WTC11 (cell line): ENCODE results near the gene LAMC2.

ENCODE experiments used
- ATF1 ChIP-seq: sonication (generic); formaldehyde crosslinking; IDR thresholded peaks from 2 replicates; pipeline ENCODE4 v1.8.1; 2023; ENCODE audit warnings: mild to moderate bottlenecking, moderate library complexity, missing genetic modification reagents
- CREB1 ChIP-seq: sonication (generic); formaldehyde crosslinking; IDR thresholded peaks from 2 replicates; pipeline ENCODE4 v1.8.0; 2023; ENCODE audit warnings: mild to moderate bottlenecking, missing genetic modification reagents
- CREM ChIP-seq: sonication (generic); formaldehyde crosslinking; IDR thresholded peaks from 2 replicates; pipeline ENCODE4 v1.8.1; 2022; ENCODE audit warnings: mild to moderate bottlenecking, missing genetic modification reagents, moderate library complexity
- ELF4 ChIP-seq: sonication (generic); formaldehyde crosslinking; IDR thresholded peaks from 2 replicates; pipeline ENCODE4 v1.8.1; 2022; ENCODE audit warnings: low read depth, mild to moderate bottlenecking, moderate library complexity, missing genetic modification reagents
- NFATC4 ChIP-seq: fragments of 250-450 bp; sonication (Bioruptor Pico); IDR thresholded peaks from 2 replicates; pipeline ENCODE4 v1.9.0; 2021; ENCODE audit warnings: mild to moderate bottlenecking
- NR3C1 ChIP-seq: sonication (generic); formaldehyde crosslinking; conservative IDR thresholded peaks from 2 replicates; pipeline ENCODE4 v1.8.1; 2023; ENCODE audit warnings: low read depth, mild to moderate bottlenecking, missing genetic modification reagents
- TEAD4 ChIP-seq: sonication (generic); formaldehyde crosslinking; IDR thresholded peaks from 2 replicates; pipeline ENCODE4 v1.8.0; 2022; ENCODE audit warnings: mild to moderate bottlenecking, missing genetic modification reagents
- ZBTB21 ChIP-seq: sonication (generic); formaldehyde crosslinking; IDR thresholded peaks from 2 replicates; pipeline ENCODE4 v1.8.1; 2023; ENCODE audit warnings: mild to moderate bottlenecking, missing genetic modification reagents, borderline replicate concordance
- ZNF232 ChIP-seq: sonication (generic); formaldehyde crosslinking; IDR thresholded peaks from 2 replicates; pipeline ENCODE4 v1.8.0; 2022; ENCODE audit warnings: mild to moderate bottlenecking, missing genetic modification reagents
- TF ChIP-seq, protein P1 (sequence below): fragments of 250-450 bp; sonication (Bioruptor Pico); IDR thresholded peaks from 2 replicates; pipeline ENCODE4 v1.9.0; 2021; ENCODE audit warnings: mild to moderate bottlenecking
- TF ChIP-seq, protein P2 (sequence below): fragments of 200-600 bp; IDR thresholded peaks from 2 replicates; pipeline ENCODE4 v1.8.0; 2022; ENCODE audit warnings: antibody characterized with exemption
- TF ChIP-seq, protein P3 (sequence below): sonication (generic); formaldehyde crosslinking; IDR thresholded peaks from 2 replicates; pipeline ENCODE4 v1.8.1; 2023; ENCODE audit warnings: mild to moderate bottlenecking, missing genetic modification reagents, moderate library complexity
- TF ChIP-seq, protein P4 (sequence below): sonication (generic); formaldehyde crosslinking; conservative IDR thresholded peaks from 2 replicates; pipeline ENCODE4 v1.8.1; 2023; ENCODE audit warnings: mild to moderate bottlenecking, low read depth, missing genetic modification reagents, moderate library complexity
- TF ChIP-seq, protein P5 (sequence below): sonication (generic); formaldehyde crosslinking; conservative IDR thresholded peaks from 2 replicates; pipeline ENCODE4 v1.8.1; 2022; ENCODE audit warnings: mild to moderate bottlenecking, missing genetic modification reagents

DNA sequence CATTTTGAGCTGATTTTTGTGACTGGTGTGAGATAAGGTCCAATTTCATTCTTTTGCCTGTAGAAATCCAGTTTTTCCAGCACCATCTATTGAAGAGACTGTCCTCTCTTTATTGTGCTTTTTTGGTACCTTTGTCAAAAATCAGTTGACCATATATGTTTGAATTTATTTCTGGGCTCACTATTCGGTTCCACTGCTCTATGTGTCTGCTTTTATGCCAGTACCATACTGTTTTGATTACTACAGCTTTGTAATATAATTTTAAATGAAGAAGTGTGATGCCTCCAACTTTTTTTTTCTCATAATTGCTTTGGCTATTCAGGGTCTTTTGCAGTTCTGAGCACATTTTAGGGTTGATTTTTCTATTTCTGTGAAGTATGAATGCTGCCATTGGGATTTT lies 69.0 kb downstream of the LAMC2 start:
- TF ChIP-seq NR3C1 (CRISPR knock-in tag) (no peak), ZBTB21 (no peak), NFATC4 (CRISPR knock-in tag) (no peak), ELF4 (CRISPR knock-in tag) (no peak), ATF1 (CRISPR knock-in tag) (no peak), ZNF232 (no peak), TEAD4 (CRISPR knock-in tag) (no peak), CREB1 (no peak), CREM (CRISPR knock-in tag) (no peak)
- TF ChIP-seq, protein P1, sequence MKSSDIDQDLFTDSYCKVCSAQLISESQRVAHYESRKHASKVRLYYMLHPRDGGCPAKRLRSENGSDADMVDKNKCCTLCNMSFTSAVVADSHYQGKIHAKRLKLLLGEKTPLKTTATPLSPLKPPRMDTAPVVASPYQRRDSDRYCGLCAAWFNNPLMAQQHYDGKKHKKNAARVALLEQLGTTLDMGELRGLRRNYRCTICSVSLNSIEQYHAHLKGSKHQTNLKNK (CRISPR knock-in tag) = no peak
- TF ChIP-seq, protein P2, sequence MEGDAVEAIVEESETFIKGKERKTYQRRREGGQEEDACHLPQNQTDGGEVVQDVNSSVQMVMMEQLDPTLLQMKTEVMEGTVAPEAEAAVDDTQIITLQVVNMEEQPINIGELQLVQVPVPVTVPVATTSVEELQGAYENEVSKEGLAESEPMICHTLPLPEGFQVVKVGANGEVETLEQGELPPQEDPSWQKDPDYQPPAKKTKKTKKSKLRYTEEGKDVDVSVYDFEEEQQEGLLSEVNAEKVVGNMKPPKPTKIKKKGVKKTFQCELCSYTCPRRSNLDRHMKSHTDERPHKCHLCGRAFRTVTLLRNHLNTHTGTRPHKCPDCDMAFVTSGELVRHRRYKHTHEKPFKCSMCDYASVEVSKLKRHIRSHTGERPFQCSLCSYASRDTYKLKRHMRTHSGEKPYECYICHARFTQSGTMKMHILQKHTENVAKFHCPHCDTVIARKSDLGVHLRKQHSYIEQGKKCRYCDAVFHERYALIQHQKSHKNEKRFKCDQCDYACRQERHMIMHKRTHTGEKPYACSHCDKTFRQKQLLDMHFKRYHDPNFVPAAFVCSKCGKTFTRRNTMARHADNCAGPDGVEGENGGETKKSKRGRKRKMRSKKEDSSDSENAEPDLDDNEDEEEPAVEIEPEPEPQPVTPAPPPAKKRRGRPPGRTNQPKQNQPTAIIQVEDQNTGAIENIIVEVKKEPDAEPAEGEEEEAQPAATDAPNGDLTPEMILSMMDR = no peak
- TF ChIP-seq, protein P3, sequence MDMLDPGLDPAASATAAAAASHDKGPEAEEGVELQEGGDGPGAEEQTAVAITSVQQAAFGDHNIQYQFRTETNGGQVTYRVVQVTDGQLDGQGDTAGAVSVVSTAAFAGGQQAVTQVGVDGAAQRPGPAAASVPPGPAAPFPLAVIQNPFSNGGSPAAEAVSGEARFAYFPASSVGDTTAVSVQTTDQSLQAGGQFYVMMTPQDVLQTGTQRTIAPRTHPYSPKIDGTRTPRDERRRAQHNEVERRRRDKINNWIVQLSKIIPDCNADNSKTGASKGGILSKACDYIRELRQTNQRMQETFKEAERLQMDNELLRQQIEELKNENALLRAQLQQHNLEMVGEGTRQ = no peak
- TF ChIP-seq, protein P4, sequence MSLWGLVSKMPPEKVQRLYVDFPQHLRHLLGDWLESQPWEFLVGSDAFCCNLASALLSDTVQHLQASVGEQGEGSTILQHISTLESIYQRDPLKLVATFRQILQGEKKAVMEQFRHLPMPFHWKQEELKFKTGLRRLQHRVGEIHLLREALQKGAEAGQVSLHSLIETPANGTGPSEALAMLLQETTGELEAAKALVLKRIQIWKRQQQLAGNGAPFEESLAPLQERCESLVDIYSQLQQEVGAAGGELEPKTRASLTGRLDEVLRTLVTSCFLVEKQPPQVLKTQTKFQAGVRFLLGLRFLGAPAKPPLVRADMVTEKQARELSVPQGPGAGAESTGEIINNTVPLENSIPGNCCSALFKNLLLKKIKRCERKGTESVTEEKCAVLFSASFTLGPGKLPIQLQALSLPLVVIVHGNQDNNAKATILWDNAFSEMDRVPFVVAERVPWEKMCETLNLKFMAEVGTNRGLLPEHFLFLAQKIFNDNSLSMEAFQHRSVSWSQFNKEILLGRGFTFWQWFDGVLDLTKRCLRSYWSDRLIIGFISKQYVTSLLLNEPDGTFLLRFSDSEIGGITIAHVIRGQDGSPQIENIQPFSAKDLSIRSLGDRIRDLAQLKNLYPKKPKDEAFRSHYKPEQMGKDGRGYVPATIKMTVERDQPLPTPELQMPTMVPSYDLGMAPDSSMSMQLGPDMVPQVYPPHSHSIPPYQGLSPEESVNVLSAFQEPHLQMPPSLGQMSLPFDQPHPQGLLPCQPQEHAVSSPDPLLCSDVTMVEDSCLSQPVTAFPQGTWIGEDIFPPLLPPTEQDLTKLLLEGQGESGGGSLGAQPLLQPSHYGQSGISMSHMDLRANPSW = no peak
- TF ChIP-seq, protein P5, sequence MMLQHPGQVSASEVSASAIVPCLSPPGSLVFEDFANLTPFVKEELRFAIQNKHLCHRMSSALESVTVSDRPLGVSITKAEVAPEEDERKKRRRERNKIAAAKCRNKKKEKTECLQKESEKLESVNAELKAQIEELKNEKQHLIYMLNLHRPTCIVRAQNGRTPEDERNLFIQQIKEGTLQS (CRISPR knock-in tag) = no peak
